SIG-M5 (cell line): ENCODE data around the gene RTN4RL1.
"Not testable (repeated sequence)": the region's sequence is repeated elsewhere in the genome, so short reads cannot be mapped to it uniquely, and the experiment has no call there.

Source experiments
- DNase-seq: peaks from one replicate; lab custom pipeline; 2025; lab: John Stamatoyannopoulos, UW

Gene RTN4RL1

GRCh38 chr17:2003525-2003924 is 21.6 kb downstream of the RTN4RL1 start:
- DNase-seq = no peak

GRCh38 chr17:2002767-2003329 is 22.3 kb downstream of the RTN4RL1 start:
- no peak for DNase-seq

GRCh38 chr17:1999557-2000251 is 25.4 kb downstream of the RTN4RL1 start:
- no peak for DNase-seq

GRCh38 chr17:1997927-1998742 is 27.0 kb downstream of the RTN4RL1 start:
- DNase-seq = no peak

- no peak for DNase-seq
Observed at GRCh38 chr17:1997289-1997926, 27.7 kb downstream of the RTN4RL1 start.

- no peak for DNase-seq
Observed at GRCh38 chr17:1996800-1997288, 28.3 kb downstream of the RTN4RL1 start.

GRCh38 chr17:1995907-1996799 is 29.0 kb downstream of the RTN4RL1 start:
- DNase-seq = no peak

- DNase-seq = no peak
Observed at GRCh38 chr17:1995321-1995892, 29.7 kb downstream of the RTN4RL1 start.

- no peak for DNase-seq
Observed at GRCh38 chr17:1994707-1995106, 30.4 kb downstream of the RTN4RL1 start.

GRCh38 chr17:1992541-1992940 is 32.6 kb downstream of the RTN4RL1 start:
- DNase-seq = no peak

- DNase-seq = no peak
Observed at GRCh38 chr17:1989135-1989534, 36.0 kb downstream of the RTN4RL1 start.

GRCh38 chr17:1986783-1987451 is 38.2 kb downstream of the RTN4RL1 start:
- DNase-seq = no peak

GRCh38 chr17:1985686-1986085 is 39.4 kb downstream of the RTN4RL1 start:
- DNase-seq = no peak

- DNase-seq = no peak
Observed at GRCh38 chr17:1985093-1985492, 40.0 kb downstream of the RTN4RL1 start.

- not testable (repeated sequence) for DNase-seq
Observed at GRCh38 chr17:1982793-1983366, 42.3 kb downstream of the RTN4RL1 start.

- DNase-seq = no peak
Observed at GRCh38 chr17:1980665-1981250, 44.4 kb downstream of the RTN4RL1 start.

- DNase-seq = no peak
Observed at GRCh38 chr17:1979182-1979985, 45.8 kb downstream of the RTN4RL1 start.

GRCh38 chr17:1978396-1978949 is 46.7 kb downstream of the RTN4RL1 start:
- DNase-seq = no peak
